Stimulated activated CD4-positive, alpha-beta T cell treated with anti-CD3 and anti-CD28 coated beads, TNF-alpha, amount 100 ng/mL, for 4 hours (primary cell): Measurements from ENCODE around the gene OR12D2.
"Not testable (repeated sequence)": the region's sequence is repeated elsewhere in the genome, so short reads cannot be mapped to it uniquely, and the experiment has no call there.

Experiments used
- DNase-seq, 3 experiments: peaks; one replicate each; pipeline ENCODE4 v3.0.0-alpha.2; 2020; ENCODE audit warnings: low read depth in 3 of 3

Gene OR12D2

GRCh38 chr6:29395331-29395730 lies at the start of gene OR12D2:
TSS of gene OR12D2 (plus strand) at chr6:29395631. CDS start at chr6:29396700, 1,069 bp downstream.
- DNase-seq, result no peak

- DNase-seq, result not testable (repeated sequence)
Observed at GRCh38 chr6:29349348-29349747, 46.1 kb upstream of the OR12D2 start.

GRCh38 chr6:29354980-29355379 lies 40.5 kb upstream of the OR12D2 start:
- no peak for DNase-seq

- DNase-seq, result no peak
Observed at GRCh38 chr6:29355603-29356002, 39.8 kb upstream of the OR12D2 start.

- no peak for DNase-seq
Observed at GRCh38 chr6:29368765-29369164, 26.7 kb upstream of the OR12D2 start, which contains the start of gene OR5V1. TSS of gene OR5V1 (minus strand) at chr6:29368865. CDS start at chr6:29356195, 12,670 bp downstream.

- DNase-seq, result no peak
Observed at GRCh38 chr6:29375191-29375590, 20.2 kb upstream of the OR12D2 start, which contains the start of gene OR12D3. TSS of gene OR12D3 (minus strand) at chr6:29375291. CDS start at chr6:29375287, 4 bp downstream.

- DNase-seq, result no peak
Observed at GRCh38 chr6:29376003-29376402, 19.4 kb upstream of the OR12D2 start.

GRCh38 chr6:29388533-29388932 lies 6.9 kb upstream of the OR12D2 start:
- no peak for DNase-seq

GRCh38 chr6:29399525-29399924 lies 4.1 kb downstream of the OR12D2 start:
- no peak for DNase-seq

GRCh38 chr6:29403801-29404200 lies 8.4 kb downstream of the OR12D2 start:
- DNase-seq, result no peak

- no peak for DNase-seq
Observed at GRCh38 chr6:29414588-29414987, 19.2 kb downstream of the OR12D2 start, which contains the start of gene OR12D1. TSS of gene OR12D1 (plus strand) at chr6:29414928.

- no peak for DNase-seq
Observed at GRCh38 chr6:29419516-29419915, 24.1 kb downstream of the OR12D2 start.

- DNase-seq, result no peak
Observed at GRCh38 chr6:29424168-29424567, 28.7 kb downstream of the OR12D2 start.

GRCh38 chr6:29424575-29424974 lies 29.1 kb downstream of the OR12D2 start:
- DNase-seq, result no peak

GRCh38 chr6:29425075-29425474 lies 29.6 kb downstream of the OR12D2 start:
- DNase-seq, result no peak

- no peak for DNase-seq
Observed at GRCh38 chr6:29426654-29427053, 31.2 kb downstream of the OR12D2 start.

GRCh38 chr6:29436730-29437129 lies 41.3 kb downstream of the OR12D2 start:
- not testable (repeated sequence) for DNase-seq

GRCh38 chr6:29439006-29439405 lies 43.6 kb downstream of the OR12D2 start, which contains the start of gene OR10C1:
TSS of gene OR10C1 (plus strand) at chr6:29439306. CDS start at chr6:29440016, 710 bp downstream.
- DNase-seq, result no peak

- DNase-seq, result no peak
Observed at GRCh38 chr6:29442719-29443118, 47.3 kb downstream of the OR12D2 start.

- DNase-seq, result not testable (repeated sequence)
Observed at GRCh38 chr6:29444031-29444430, 48.6 kb downstream of the OR12D2 start.
